GM08714 (cell line): ENCODE measurements around the gene TPCN2.
"Not testable (repeated sequence)": the region's sequence is repeated elsewhere in the genome, so short reads cannot be mapped to it uniquely, and the experiment has no call there.

Experiments used
- H3K4me3 ChIP-seq: fragments of 200-500 bp; sonication (Bioruptor generic); 2 replicates; pipeline ENCODE4 v1.5.1; 2014; ENCODE audit warnings: mild to moderate bottlenecking, low read length, inconsistent platforms
- ZNF274 ChIP-seq: IDR thresholded peaks from 2 replicates; pipeline ENCODE4 v1.6.1; 2012; ENCODE audit warnings: mild to moderate bottlenecking, low read depth, low read length

The TPCN2 gene

DNA sequence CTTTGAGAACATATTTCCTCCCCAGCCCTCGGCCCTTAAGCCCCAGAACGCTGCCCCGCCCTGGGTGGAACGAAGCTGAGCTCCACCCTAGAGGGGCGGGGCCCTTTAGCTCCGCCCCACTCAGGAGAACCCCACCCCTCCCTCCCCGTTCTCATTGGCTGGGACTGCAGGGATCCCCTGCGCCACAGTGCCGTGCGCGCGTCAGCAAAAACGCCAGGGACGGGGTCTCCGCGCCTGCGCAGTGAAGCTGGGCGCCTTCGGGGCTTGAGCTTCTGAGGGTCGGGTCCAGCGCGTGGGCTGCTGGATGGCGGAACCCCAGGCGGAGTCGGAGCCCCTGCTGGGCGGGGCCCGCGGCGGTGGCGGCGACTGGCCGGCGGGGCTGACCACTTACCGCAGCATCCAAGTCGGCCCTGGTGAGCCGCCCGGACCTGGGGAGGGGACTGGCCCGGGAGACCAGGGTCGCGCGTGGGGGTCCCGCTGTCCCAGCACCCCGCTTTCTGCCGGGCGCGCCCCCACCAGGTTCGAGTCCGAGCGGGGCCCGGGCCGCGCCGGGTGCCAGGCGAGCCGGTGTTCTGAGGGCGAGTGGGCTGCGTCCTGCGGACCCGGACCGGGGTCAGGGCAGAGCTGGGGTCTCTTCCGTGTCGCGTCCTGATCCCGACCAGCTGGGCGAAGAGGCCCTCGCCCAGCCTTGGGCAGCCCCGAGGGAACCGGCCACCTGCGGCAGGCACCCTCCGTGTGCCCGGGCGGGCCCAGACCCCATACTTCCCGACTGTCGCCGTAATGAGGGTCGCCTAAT, at the start of gene TPCN2:
Gene TPCN2 (plus strand): TSS at position 239 of the 796 bp plus-strand sequence. CDS start 66 bp downstream, at position 305.
- TF ChIP-seq ZNF274 = no peak
- H3K4me3 ChIP-seq = peak within 1 kb of the TSS; percentile 76; the same call in 1 of the 2 replicates

DNA sequence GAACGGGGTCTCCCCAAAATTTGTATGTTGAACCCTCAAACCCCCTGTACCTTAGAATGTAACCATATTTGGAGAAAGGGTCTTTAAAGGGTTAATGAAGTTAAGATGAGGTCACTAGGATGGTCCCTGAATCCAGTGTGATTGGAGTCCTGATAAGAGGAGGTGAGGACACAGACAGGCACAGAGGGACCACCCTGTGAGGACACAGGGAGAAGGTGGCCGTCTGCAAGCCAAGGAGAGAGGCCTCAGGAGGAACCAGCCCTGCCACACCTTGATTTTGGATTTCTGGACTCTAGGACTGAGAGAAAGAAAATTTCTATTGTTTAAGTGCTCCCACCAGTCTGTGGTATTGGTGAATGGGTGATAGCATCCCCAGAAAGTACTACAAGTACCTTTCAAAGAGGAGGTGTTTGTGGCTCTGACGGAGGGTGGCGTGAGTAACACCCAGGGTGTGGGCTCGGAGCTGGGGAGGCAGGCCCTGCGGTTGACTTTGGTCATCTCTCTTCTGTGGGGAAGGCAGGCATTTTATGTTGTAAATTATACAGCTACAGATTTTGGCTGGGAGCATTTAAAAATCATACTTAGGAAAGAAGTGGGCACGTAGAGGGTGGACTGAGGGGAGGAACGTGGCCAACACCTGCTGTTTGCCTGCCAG, 49.5 kb upstream of the TPCN2 start:
- H3K4me3 ChIP-seq = no peak overlapping the region
- TF ChIP-seq ZNF274 = no peak

- H3K4me3 ChIP-seq = not testable (repeated sequence)
Measured at GRCh38 chr11:68999748-69000355, 48.9 kb upstream of the TPCN2 start.

DNA sequence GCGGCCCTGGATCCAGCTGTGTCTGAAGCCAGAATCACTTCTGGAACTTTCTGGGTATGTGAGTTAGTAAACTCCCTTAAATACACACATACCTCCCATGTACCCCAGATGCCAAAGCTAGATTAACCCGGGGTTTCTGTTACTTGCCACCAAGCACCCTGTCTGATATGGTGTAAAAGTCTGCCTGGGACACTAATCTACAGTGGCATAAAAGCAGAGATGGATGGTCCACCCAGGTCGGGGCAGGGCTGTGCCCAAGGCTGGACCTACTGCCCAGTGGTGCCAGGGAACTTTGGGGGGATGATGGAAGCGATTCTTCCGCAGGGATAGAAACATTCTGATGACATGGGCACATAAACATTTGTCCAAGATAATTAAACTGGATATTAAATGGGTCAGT, 48.3 kb upstream of the TPCN2 start:
- H3K4me3 ChIP-seq = no peak overlapping the region
- TF ChIP-seq ZNF274 = no peak

DNA sequence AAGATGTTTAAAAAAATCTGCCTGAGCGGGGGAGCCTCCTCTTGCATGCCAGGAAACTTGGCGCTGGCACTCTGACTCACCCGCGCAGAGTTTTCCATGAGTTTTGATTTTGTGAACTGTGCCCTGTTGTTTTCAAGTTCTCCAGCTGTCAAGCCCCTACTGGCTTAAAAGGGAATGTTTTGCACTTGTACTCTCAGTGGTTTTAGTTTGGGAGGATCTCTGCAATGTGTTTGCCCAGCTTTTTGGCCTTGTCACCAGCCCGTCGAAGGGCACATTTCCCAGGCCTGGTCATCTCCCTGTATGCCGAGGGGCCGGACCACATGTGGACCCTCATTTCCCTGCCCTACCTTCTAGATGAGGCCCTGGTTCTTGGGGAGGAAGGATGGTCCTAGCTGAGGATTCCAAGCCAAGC, 47.9 kb upstream of the TPCN2 start:
- no peak for TF ChIP-seq ZNF274
- no peak overlapping the region for H3K4me3 ChIP-seq

- TF ChIP-seq ZNF274 = no peak
- H3K4me3 ChIP-seq = no peak overlapping the region
Measured at GRCh38 chr11:69001243-69002081, 47.3 kb upstream of the TPCN2 start.

DNA sequence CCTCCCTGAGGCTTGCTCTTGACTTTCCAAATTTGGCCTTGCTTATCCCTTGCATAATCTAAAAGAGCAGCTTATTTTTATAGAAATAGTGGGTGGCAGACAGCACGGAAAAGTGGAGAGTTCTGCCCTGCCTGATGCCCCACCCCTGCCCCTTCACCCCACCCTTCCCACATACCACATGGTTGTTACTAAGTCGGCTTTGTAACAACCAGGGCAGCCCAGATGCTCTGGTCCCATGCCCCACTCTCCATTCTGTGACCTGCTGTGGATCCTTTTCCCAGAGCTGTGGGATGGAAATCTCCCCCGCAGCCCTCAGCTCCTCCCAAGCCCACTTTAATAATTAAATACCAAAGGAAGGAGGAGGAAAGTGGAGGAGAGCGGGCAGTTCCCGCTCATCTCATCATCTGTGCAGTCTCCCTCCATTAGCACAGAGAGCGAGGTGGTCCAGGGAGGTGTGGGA, 46.6 kb upstream of the TPCN2 start:
- H3K4me3 ChIP-seq = no peak overlapping the region
- no peak for TF ChIP-seq ZNF274

DNA sequence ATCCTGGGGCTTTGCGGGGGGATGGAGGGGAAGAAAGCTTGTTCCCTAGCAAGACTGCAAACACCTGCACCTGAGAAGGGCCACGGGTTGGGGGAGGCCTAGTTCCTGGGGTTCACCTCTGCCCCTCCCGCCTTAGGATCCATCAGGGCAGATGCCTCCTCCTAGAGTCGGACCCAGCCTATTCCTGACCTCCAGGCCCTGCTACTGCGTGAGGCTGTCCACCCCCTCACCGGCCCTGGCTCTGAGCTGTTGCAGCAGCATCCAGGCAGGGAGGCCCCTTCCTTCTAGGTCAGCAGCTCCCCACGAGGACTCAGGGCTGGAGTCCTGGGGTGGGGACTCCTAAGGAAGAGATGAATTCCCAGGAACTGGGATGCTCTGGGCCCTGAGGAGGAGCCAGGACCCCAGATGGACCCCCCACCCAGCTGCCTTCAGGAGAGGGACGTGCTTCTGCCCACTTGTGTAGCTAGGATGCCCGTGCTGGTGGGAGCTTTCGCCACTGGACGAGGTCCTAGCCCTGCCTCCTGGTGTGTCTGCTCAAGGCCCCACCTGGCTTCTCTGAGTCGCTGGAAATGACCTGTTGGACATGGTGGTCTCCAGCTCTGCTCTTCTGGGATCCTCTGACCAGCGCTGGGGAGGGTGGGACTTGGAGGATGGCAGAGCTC, 46.0 kb upstream of the TPCN2 start:
- H3K4me3 ChIP-seq = no peak overlapping the region
- TF ChIP-seq ZNF274 = no peak

DNA sequence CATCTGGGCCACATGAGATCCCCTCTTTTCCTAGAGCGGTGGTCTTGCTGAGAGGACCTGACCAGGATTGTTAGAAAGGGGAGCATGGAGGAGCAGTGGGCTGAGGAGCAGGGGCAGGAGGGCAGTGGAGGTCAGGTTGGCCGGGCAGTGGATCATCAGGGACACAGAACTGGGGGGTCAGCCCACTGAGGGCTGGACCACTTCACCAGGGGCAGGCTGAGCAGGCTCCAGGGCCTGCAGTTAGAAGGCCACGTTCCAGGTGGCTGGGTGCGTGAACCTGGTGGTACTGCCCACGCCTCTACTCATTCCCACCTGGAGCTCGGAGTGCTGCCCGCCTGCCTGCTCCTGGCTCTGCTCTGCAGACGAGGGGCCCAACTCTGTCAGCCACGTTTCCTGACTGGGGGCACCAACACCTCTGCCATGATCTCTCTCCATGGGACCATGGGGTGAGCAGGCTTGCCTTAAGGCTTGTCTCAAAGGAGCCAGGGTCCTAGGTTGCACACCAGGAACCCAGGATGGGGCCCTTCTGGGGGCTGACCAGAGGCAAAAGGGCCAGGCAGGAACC, 45.3 kb upstream of the TPCN2 start:
- no peak for TF ChIP-seq ZNF274
- H3K4me3 ChIP-seq = no peak overlapping the region

DNA sequence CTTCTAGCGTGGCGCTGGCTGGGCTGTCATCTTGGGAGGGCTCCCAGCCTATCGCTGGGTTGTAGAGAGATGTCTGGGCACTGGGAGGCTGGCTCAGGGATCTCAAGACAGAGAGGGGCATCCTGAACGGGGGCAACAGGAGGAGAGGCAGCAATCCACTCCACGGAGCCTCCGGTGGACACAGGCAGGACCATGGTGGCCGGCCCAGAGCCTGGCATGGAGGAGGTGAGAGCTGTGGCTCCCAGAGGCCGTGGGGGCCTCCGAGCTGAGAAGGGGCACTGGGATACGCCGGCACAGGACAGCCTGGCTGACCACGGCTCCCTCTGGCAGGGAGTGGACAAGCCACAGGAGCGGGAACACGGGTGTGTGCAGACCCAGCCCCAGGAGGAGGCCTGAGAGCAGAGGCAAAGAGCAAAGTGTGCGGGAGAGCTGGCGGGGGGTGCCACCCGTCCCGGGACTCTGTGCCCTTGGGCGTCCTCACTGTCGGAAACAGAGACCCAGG, 44.8 kb upstream of the TPCN2 start:
- TF ChIP-seq ZNF274 = no peak
- no peak overlapping the region for H3K4me3 ChIP-seq

- TF ChIP-seq ZNF274 = no peak
Measured at GRCh38 chr11:69004411-69005182, 44.1 kb upstream of the TPCN2 start.

GRCh38 chr11:69005183-69005630, 43.5 kb upstream of the TPCN2 start:
- no peak for TF ChIP-seq ZNF274
- no peak overlapping the region for H3K4me3 ChIP-seq

More at GRCh38 chr11:69004411-69005182, 44.1 kb upstream of the TPCN2 start:
- H3K4me3 ChIP-seq = no peak overlapping the region
